ENCODE measurements around the gene TMIGD1. TPM values are rescaled to one million over a fixed set of nuclear protein-coding genes. Genes with fewer than 3 reads are reported as not detected.
A peak's percentile ranks its signal among the peaks of the same experiment; 100 is the strongest.
"Not testable (repeated sequence)": the region's sequence is repeated elsewhere in the genome, so short reads cannot be mapped to it uniquely, and the experiment has no call there.

The TMIGD1 gene
- total RNA-seq, 4 donors from 2014 or later = not detected

- H3K4me3 ChIP-seq = no peak overlapping the region
- no peaks in the 10 kb centered on the region for H3K36me3 ChIP-seq
- H3K9me3 ChIP-seq = no peaks in the 10 kb centered on the region
- TF ChIP-seq CTCF (IDR thresholded peaks at IDR 0.05) = no peak
- no peak for TF ChIP-seq POLR2A (IDR thresholded peaks at IDR 0.05)
- peak in 1 of 2 donors; percentile 38 for DNase-seq
- no peaks in the 10 kb centered on the region for H3K27me3 ChIP-seq
- peak overlapping the region in 1 of 2 donors; percentile 22 for H3K27ac ChIP-seq
- intact Hi-C loops (cut with DNase I; ENCODE audit: low total_unique reads) = no loop called here
- no peaks in the 10 kb centered on the region for H3K4me1 ChIP-seq
Observed at GRCh38 chr17:30344283-30345088, 10.6 kb upstream of the TMIGD1 start.

- DNase-seq = no peak
- Histone ChIP-seq H3K36me3 (no peaks in the 10 kb centered on the region), H3K4me3 (no peak overlapping the region), H3K9me3 (no peaks in the 10 kb centered on the region), H3K27ac (peak overlapping the region in 1 of 2 donors; percentile 22), H3K4me1 (no peaks in the 10 kb centered on the region), H3K27me3 (no peaks in the 10 kb centered on the region)
- intact Hi-C loops (cut with DNase I; ENCODE audit: low total_unique reads) = no loop called here
- TF ChIP-seq POLR2A (IDR thresholded peaks at IDR 0.05) (no peak), CTCF (IDR thresholded peaks at IDR 0.05) (no peak)
Observed at GRCh38 chr17:30343796-30344195, 9.9 kb upstream of the TMIGD1 start.

- intact Hi-C loops (cut with DNase I; ENCODE audit: low total_unique reads); H3K36me3 ChIP-seq; DNase-seq; H3K9me3 ChIP-seq; H3K27me3 ChIP-seq; H3K27ac ChIP-seq; H3K4me3 ChIP-seq; H3K4me1 ChIP-seq: not testable (repeated sequence)
Observed at GRCh38 chr17:30343244-30343643, 9.4 kb upstream of the TMIGD1 start.

- H3K4me3 ChIP-seq = no peak overlapping the region
- H3K36me3 ChIP-seq = no peaks in the 10 kb centered on the region
- H3K4me1 ChIP-seq = no peaks in the 10 kb centered on the region
- H3K9me3 ChIP-seq = no peaks in the 10 kb centered on the region
- no peaks in the 10 kb centered on the region for H3K27me3 ChIP-seq
- peak overlapping the region; percentile 70 to 85 for H3K27ac ChIP-seq
- intact Hi-C loops (cut with DNase I; ENCODE audit: low total_unique reads) = no loop called here
- TF ChIP-seq CTCF (IDR thresholded peaks at IDR 0.05) = no peak
- no peak for TF ChIP-seq POLR2A (IDR thresholded peaks at IDR 0.05)
- no peak for DNase-seq
Observed at GRCh38 chr17:30341703-30342249, 7.9 kb upstream of the TMIGD1 start.

- no peaks in the 10 kb centered on the region for H3K4me1 ChIP-seq
- H3K27me3 ChIP-seq = no peaks in the 10 kb centered on the region
- no peak for TF ChIP-seq POLR2A (IDR thresholded peaks at IDR 0.05)
- TF ChIP-seq CTCF (IDR thresholded peaks at IDR 0.05) = no peak
- no peaks in the 10 kb centered on the region for H3K36me3 ChIP-seq
- no peak overlapping the region for H3K4me3 ChIP-seq
- no peaks in the 10 kb centered on the region for H3K9me3 ChIP-seq
- intact Hi-C loops (cut with DNase I; ENCODE audit: low total_unique reads) = no loop called here
- DNase-seq = no peak
- H3K27ac ChIP-seq = peak overlapping the region; percentile 70 to 85
Observed at GRCh38 chr17:30340801-30341356, 7.0 kb upstream of the TMIGD1 start.
